NOMO-1 (cell line): ENCODE data around the gene RLIM.
"Not testable (repeated sequence)": the region's sequence is repeated elsewhere in the genome, so short reads cannot be mapped to it uniquely, and the experiment has no call there.

ENCODE experiments used
- DNase-seq, 2 experiments: peaks; one replicate each; lab custom pipeline; 2025; ENCODE audit not compliant: unreplicated experiment in 2 of 2; lab: John Stamatoyannopoulos, UW

Gene RLIM

GRCh38 chrX:74614093-74614909, at the start of gene RLIM:
TSS of gene RLIM (minus strand) at chrX:74614624. CDS start at chrX:74595977, 18,647 bp downstream.
- peak; percentile 87 to 93 for DNase-seq

- DNase-seq = no peak
Observed at GRCh38 chrX:74656079-74656745, 41.8 kb upstream of the RLIM start.

- not testable (repeated sequence) for DNase-seq
Observed at GRCh38 chrX:74654953-74655352, 40.5 kb upstream of the RLIM start.

- no peak for DNase-seq
Observed at GRCh38 chrX:74636749-74637314, 22.4 kb upstream of the RLIM start.

GRCh38 chrX:74613370-74614092, 893 bp downstream of the RLIM start:
- DNase-seq = peak; percentile 17 to 61

- DNase-seq = no peak
Observed at GRCh38 chrX:74606799-74607198, 7.6 kb downstream of the RLIM start.

- DNase-seq = no peak
Observed at GRCh38 chrX:74606342-74606741, 8.1 kb downstream of the RLIM start.

GRCh38 chrX:74603040-74603439, 11.4 kb downstream of the RLIM start:
- DNase-seq = no peak

GRCh38 chrX:74602142-74602541, 12.3 kb downstream of the RLIM start:
- DNase-seq = no peak

- DNase-seq = peak in 1 of 2 experiments; percentile 7
Observed at GRCh38 chrX:74593593-74593992, 20.8 kb downstream of the RLIM start.

GRCh38 chrX:74585766-74586165, 28.7 kb downstream of the RLIM start:
- no peak for DNase-seq

GRCh38 chrX:74579597-74580198, 34.7 kb downstream of the RLIM start:
- no peak for DNase-seq

- DNase-seq = no peak
Observed at GRCh38 chrX:74578137-74578536, 36.3 kb downstream of the RLIM start.

- DNase-seq = no peak
Observed at GRCh38 chrX:74557378-74557777, 57.0 kb downstream of the RLIM start.

- DNase-seq = no peak
Observed at GRCh38 chrX:74551934-74552333, 62.5 kb downstream of the RLIM start.

GRCh38 chrX:74550295-74550802, 64.1 kb downstream of the RLIM start:
- DNase-seq = peak; percentile 53 to 69

GRCh38 chrX:74546984-74547383, 67.4 kb downstream of the RLIM start:
- no peak for DNase-seq

GRCh38 chrX:74545880-74546523, 68.4 kb downstream of the RLIM start:
- DNase-seq = no peak

- DNase-seq = no peak
Observed at GRCh38 chrX:74540635-74541249, 73.7 kb downstream of the RLIM start.
